Esophagus squamous epithelium (tissue), 5 donors: ENCODE results near the gene ZMAT5. TPM values are rescaled to one million over a fixed set of nuclear protein-coding genes. Genes with fewer than 3 reads are reported as not detected.
A peak's percentile ranks its signal among the peaks of the same experiment; 100 is the strongest.

Experiments
- DNase-seq: peaks from one replicate; lab custom pipeline; 2025; lab: John Stamatoyannopoulos, UW
- H3K27ac ChIP-seq, 4 donors: fragments of 200-600 bp; sonication (generic); one replicate each; pipeline ENCODE4 v1.5.1; 2016 to 2019; ENCODE audit warnings: mild to moderate bottlenecking in 1 of 4
- H3K27me3 ChIP-seq, 4 donors: fragments of 200-600 bp; sonication (generic); 1 replicate in 3 of 4; 2 replicates in 1 of 4; pipeline versions ENCODE4 v1.5.1 to v1.6.0; 2017 to 2021; ENCODE audit warnings: antibody characterized with exemption in 1 of 4
- H3K36me3 ChIP-seq, 3 donors: fragments of 200-600 bp; sonication (generic); one replicate each; pipeline ENCODE4 v1.5.1; 2016 to 2019
- H3K4me1 ChIP-seq, 3 donors: fragments of 200-600 bp; sonication (generic); one replicate each; pipeline ENCODE4 v1.5.1; 2017 to 2019
- H3K4me3 ChIP-seq, 4 donors: fragments of 200-600 bp; sonication (generic); 1 replicate in 3 of 4; 2 replicates in 1 of 4; pipeline ENCODE4 v1.5.1; 2016 to 2019; ENCODE audit warnings: mild to moderate bottlenecking in 2 of 4, moderate library complexity in 1 of 4
- H3K9me3 ChIP-seq, 3 donors: fragments of 200-600 bp; sonication (generic); one replicate each; pipeline ENCODE4 v1.5.1; 2016 to 2019
- CTCF ChIP-seq, 6 experiments: fragments of 450-650 bp in 4 of 6; fragments of 200-600 bp in 2 of 6; sonication (generic) in 2 of 6; IDR thresholded peaks; one replicate each; pipeline ENCODE4 v1.5.1; 2016 to 2019; ENCODE audit warnings: antibody characterized with exemption in 6 of 6, mild to moderate bottlenecking in 4 of 6, moderate library complexity in 4 of 6
- POLR2A ChIP-seq, 4 donors: fragments of 450-650 bp; IDR thresholded peaks; one replicate each; pipeline ENCODE4 v1.6.1; 2017; ENCODE audit warnings: antibody characterized with exemption in 4 of 4, mild to moderate bottlenecking in 4 of 4, moderate library complexity in 3 of 4
- WGBS, 2 donors: methylation state at CpG; one replicate each; pipeline ENCODE4 v1.1.5; 2018; 5-methylcytosine and 5-hydroxymethylcytosine counted together
- intact Hi-C: fragments of 100-400 bp; cut with DNase I; formaldehyde crosslinking; loops from one replicate; pipeline ENCODE4 v1.15.0; 2022
- total RNA-seq, 4 donors: library from RNA; depleted of rRNA; stranded (reverse); fragments of >200 nt; gene quantifications; one replicate each; pipeline ENCODE4 v1.1.0, GENCODE V29; 2016
- donor health status: DM: yes; HTN: yes; CAD: no.

The ZMAT5 gene
- total RNA-seq, 4 donors from 2014 or later = 10.1 to 43.8 (median 18.1) TPM

- DNase-seq = no peak
- no peak overlapping the region for H3K27ac ChIP-seq
- no peaks in the 10 kb centered on the region for H3K9me3 ChIP-seq
- H3K4me3 ChIP-seq = no peak overlapping the region
- TF ChIP-seq CTCF (IDR thresholded peaks at IDR 0.05) (no peak), POLR2A (IDR thresholded peaks at IDR 0.05) (no peak)
- no peaks in the 10 kb centered on the region for H3K36me3 ChIP-seq
- intact Hi-C loops = no loop called here
- H3K4me1 ChIP-seq = peaks cover 3 to 16% (median 10%) of the 10 kb centered on the region in 3 donors
- H3K27me3 ChIP-seq = peaks cover 7 to 69% (median 10%) of the 10 kb centered on the region in 4 donors
- 67 to 69% methylated on average over 1 to 5 of the region's 8 CpGs for WGBS, 2 donors
These were observed 42.0 kb downstream of the ZMAT5 start for GRCh38 chr22:29724843-29725242.

- H3K27me3 ChIP-seq = peaks cover 10 to 80% (median 15%) of the 10 kb centered on the region in 4 donors
- intact Hi-C loops = no loop called here
- TF ChIP-seq POLR2A (IDR thresholded peaks at IDR 0.05) = no peak
- TF ChIP-seq CTCF (IDR thresholded peaks at IDR 0.05) = no peak
- H3K9me3 ChIP-seq = no peaks in the 10 kb centered on the region
- no peak for DNase-seq
- peaks cover 3 to 21% (median 15%) of the 10 kb centered on the region in 3 donors for H3K4me1 ChIP-seq
- no peaks in the 10 kb centered on the region for H3K36me3 ChIP-seq
- 93% methylated on average over 6 of the region's 10 CpGs; no CpG with 5 or more reads in 1 of the 2 donors for WGBS, 2 donors
- no peak overlapping the region for H3K27ac ChIP-seq
- H3K4me3 ChIP-seq = no peak overlapping the region
These were observed 43.0 kb downstream of the ZMAT5 start for GRCh38 chr22:29723766-29724165.

GRCh38 chr22:29722587-29722986, 44.2 kb downstream of the ZMAT5 start:
- peaks cover 10 to 91% (median 15%) of the 10 kb centered on the region in 4 donors for H3K27me3 ChIP-seq
- peaks cover 3 to 21% (median 15%) of the 10 kb centered on the region in 3 donors for H3K4me1 ChIP-seq
- DNase-seq = no peak
- no peak overlapping the region for H3K4me3 ChIP-seq
- TF ChIP-seq POLR2A (IDR thresholded peaks at IDR 0.05) (no peak), CTCF (IDR thresholded peaks at IDR 0.05) (no peak)
- H3K9me3 ChIP-seq = no peaks in the 10 kb centered on the region
- WGBS, 2 donors = no CpG with 5 or more reads among the region's 16 CpGs
- no peaks in the 10 kb centered on the region for H3K36me3 ChIP-seq
- intact Hi-C loops = no loop called here
- H3K27ac ChIP-seq = no peak overlapping the region

- TF ChIP-seq POLR2A (IDR thresholded peaks at IDR 0.05) (no peak), CTCF (IDR thresholded peaks at IDR 0.05) (no peak)
- peaks cover 3 to 20% (median 15%) of the 10 kb centered on the region in 3 donors for H3K4me1 ChIP-seq
- H3K27me3 ChIP-seq = peaks cover 10 to 96% (median 15%) of the 10 kb centered on the region in 4 donors
- no peaks in the 10 kb centered on the region for H3K9me3 ChIP-seq
- no peak overlapping the region for H3K4me3 ChIP-seq
- H3K27ac ChIP-seq = no peak overlapping the region
- no peaks in the 10 kb centered on the region for H3K36me3 ChIP-seq
- intact Hi-C loops = no loop called here
- no peak for DNase-seq
- WGBS, 2 donors = 68% methylated on average over 5 of the region's 7 CpGs; no CpG with 5 or more reads in 1 of the 2 donors
These were observed 44.7 kb downstream of the ZMAT5 start for GRCh38 chr22:29722151-29722550.

- H3K9me3 ChIP-seq = no peaks in the 10 kb centered on the region
- TF ChIP-seq POLR2A (IDR thresholded peaks at IDR 0.05) = no peak
- TF ChIP-seq CTCF (IDR thresholded peaks at IDR 0.05) = no peak
- H3K4me1 ChIP-seq = peaks cover 3 to 16% (median 15%) of the 10 kb centered on the region in 3 donors
- intact Hi-C loops = no loop called here
- H3K4me3 ChIP-seq = peak overlapping the region in 2 of 4 donors; percentile 27 to 54
- no peaks in the 10 kb centered on the region for H3K36me3 ChIP-seq
- WGBS, 2 donors = no CpG with 5 or more reads among the region's 53 CpGs
- H3K27ac ChIP-seq = no peak overlapping the region
- DNase-seq = no peak
- H3K27me3 ChIP-seq = peaks cover 10 to 98% (median 15%) of the 10 kb centered on the region in 4 donors
These were observed 45.9 kb downstream of the ZMAT5 start for GRCh38 chr22:29720811-29721323.
